ENCODE results near the gene ARRB1. TPM values are rescaled to one million over a fixed set of nuclear protein-coding genes. Genes with fewer than 3 reads are reported as not detected.
"Not testable (repeated sequence)": the region's sequence is repeated elsewhere in the genome, so short reads cannot be mapped to it uniquely, and the experiment has no call there.

Gene ARRB1
- total and polyA plus RNA-seq, 3 experiments from 2014 or later: 5.5 to 10.6 (median 9.9) TPM

GRCh38 chr11:75306529-75306928 is 44.9 kb downstream of the ARRB1 start:
- no peak for DNase-seq
- Histone ChIP-seq H3K9me3 (ENCODE audit: low read length) (no peaks in the 10 kb centered on the region), H3K27me3 (ENCODE audit: insufficient read depth, low read length, poor library complexity, severe bottlenecking) (no peaks in the 10 kb centered on the region), H3K36me3 (ENCODE audit: insufficient read depth, low read length) (no peaks in the 10 kb centered on the region), H3K4me3 (ENCODE audit: low read length) (no peak overlapping the region), H3K4me1 (ENCODE audit: insufficient read depth, low read length) (no peaks in the 10 kb centered on the region), H3K27ac (ENCODE audit: low read depth, low read length) (no peak overlapping the region)
- Mint-ChIP-seq H3K27me3 (no peaks in the 10 kb centered on the region), H3K4me1 (peaks cover 0 to 5% (median 0%) of the 10 kb centered on the region in 3 donors), H3K27ac (peak overlapping the region in 1 of 8 donors; percentile 83), H3K36me3 (peaks cover 0 to 5% (median 0%) of the 10 kb centered on the region in 3 donors), H3K9me3 (no peaks in the 10 kb centered on the region), H3K4me3 (no peak overlapping the region)
- POLR2A ChIA-PET: no interaction called here
- CTCF ChIA-PET: no interaction called here

DNA sequence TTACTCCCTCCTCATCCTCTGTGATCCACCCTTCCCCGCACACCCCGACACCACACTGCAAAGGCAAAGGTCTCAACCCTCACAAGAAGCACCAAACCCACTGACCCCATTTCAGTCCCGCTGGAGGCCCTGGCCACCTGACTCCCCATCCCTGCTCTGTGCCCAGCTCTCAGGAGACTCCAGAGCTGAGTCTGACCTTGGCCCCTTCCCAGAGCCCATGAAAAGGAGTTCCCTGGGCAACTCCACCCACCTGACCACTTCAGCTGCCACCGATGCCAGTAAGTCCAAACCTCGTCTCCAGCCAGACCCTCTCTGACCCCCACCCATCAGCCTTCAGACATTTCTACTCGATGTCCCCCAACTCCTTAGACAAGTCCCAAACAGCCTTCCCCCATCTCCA is 45.5 kb downstream of the ARRB1 start:
- Mint-ChIP-seq H3K4me1 (peaks cover 0 to 5% (median 0%) of the 10 kb centered on the region in 3 donors), H3K36me3 (peaks cover 0 to 5% (median 0%) of the 10 kb centered on the region in 3 donors)

DNA sequence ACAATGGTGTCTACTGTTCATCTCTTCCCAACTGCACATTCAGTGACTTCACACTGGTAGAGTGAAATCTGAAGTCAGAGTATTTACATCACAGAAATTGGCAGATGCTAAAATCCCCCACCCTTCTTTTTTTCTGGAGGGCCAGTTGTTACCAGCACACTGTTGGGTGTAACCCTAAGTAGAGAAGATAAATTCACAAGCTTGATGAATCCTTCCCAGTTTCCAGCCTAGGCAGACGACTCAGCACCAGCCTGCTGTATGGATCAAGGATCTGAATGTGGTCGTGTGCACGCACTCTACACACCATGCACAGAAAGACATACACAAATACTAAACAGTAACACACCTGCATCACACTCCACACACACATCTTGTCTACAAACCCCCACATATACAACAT is 46.0 kb downstream of the ARRB1 start:
- Mint-ChIP-seq H3K27me3 (no peaks in the 10 kb centered on the region), H3K4me1 (peaks cover 0 to 5% (median 0%) of the 10 kb centered on the region in 3 donors), H3K9me3 (no peaks in the 10 kb centered on the region), H3K36me3 (peaks cover 0 to 5% (median 0%) of the 10 kb centered on the region in 3 donors), H3K27ac (peak overlapping the region in 6 of 8 donors; percentile 17 to 60 (median 41)), H3K4me3 (no peak overlapping the region)
- H3K4me1 ChIP-seq (ENCODE audit: insufficient read depth, low read length): no peaks in the 10 kb centered on the region
- no peak for DNase-seq
- no peak overlapping the region for H3K27ac ChIP-seq (ENCODE audit: low read depth, low read length)
- H3K4me3 ChIP-seq (ENCODE audit: low read length): no peak overlapping the region
- no peaks in the 10 kb centered on the region for H3K27me3 ChIP-seq (ENCODE audit: insufficient read depth, low read length, poor library complexity, severe bottlenecking)
- no peaks in the 10 kb centered on the region for H3K9me3 ChIP-seq (ENCODE audit: low read length)
- POLR2A ChIA-PET: no interaction called here
- CTCF ChIA-PET: interaction anchor here (1.2 kb wide), 1 partner anchor 34 kb away, joined by 4 read pairs; no protein-coding TSS in a partner anchor
- no peaks in the 10 kb centered on the region for H3K36me3 ChIP-seq (ENCODE audit: insufficient read depth, low read length)

More for the DNA sequence above, 45.5 kb downstream of the ARRB1 start:
- POLR2A ChIA-PET: no interaction called here
- no peaks in the 10 kb centered on the region for H3K27me3 Mint-ChIP-seq
- no peaks in the 10 kb centered on the region for H3K4me1 ChIP-seq (ENCODE audit: insufficient read depth, low read length)
- H3K9me3 ChIP-seq (ENCODE audit: low read length): no peaks in the 10 kb centered on the region
- no peak overlapping the region for H3K4me3 Mint-ChIP-seq
- H3K27ac Mint-ChIP-seq: peak overlapping the region in 4 of 8 donors; percentile 12 to 60 (median 36)
- CTCF ChIA-PET: interaction anchor here (1.2 kb wide), 1 partner anchor 35 kb away, joined by 4 read pairs; no protein-coding TSS in a partner anchor
- H3K27ac ChIP-seq (ENCODE audit: low read depth, low read length): no peak overlapping the region
- no peaks in the 10 kb centered on the region for H3K36me3 ChIP-seq (ENCODE audit: insufficient read depth, low read length)
- H3K4me3 ChIP-seq (ENCODE audit: low read length): no peak overlapping the region
- H3K27me3 ChIP-seq (ENCODE audit: insufficient read depth, low read length, poor library complexity, severe bottlenecking): no peaks in the 10 kb centered on the region
- DNase-seq: no peak
- no peaks in the 10 kb centered on the region for H3K9me3 Mint-ChIP-seq

DNA sequence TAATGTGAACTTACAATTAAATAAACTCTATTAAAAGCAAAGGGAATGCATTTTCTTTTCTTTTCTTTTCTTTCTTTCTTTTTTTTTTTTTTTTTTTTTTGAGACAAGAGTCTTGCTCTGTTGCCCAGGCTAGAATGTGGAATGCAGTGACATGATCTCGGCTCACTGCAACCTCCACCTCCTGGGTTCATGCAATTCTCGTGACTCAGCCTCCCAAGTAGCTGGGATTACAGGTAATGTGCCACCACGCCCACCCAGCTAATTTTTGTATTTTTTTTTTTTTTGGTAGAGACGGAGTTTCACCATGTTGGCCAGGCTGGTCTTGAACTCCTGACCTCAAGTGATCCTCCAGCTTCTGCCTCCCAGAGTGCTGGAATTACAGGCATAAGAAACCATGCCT is 46.5 kb downstream of the ARRB1 start:
- H3K27ac ChIP-seq (ENCODE audit: low read depth, low read length); H3K27me3 Mint-ChIP-seq; POLR2A ChIA-PET; H3K4me1 Mint-ChIP-seq; DNase-seq; H3K9me3 Mint-ChIP-seq; H3K4me1 ChIP-seq (ENCODE audit: insufficient read depth, low read length); H3K4me3 ChIP-seq (ENCODE audit: low read length); H3K4me3 Mint-ChIP-seq; H3K9me3 ChIP-seq (ENCODE audit: low read length); H3K36me3 ChIP-seq (ENCODE audit: insufficient read depth, low read length); H3K36me3 Mint-ChIP-seq; H3K27me3 ChIP-seq (ENCODE audit: insufficient read depth, low read length, poor library complexity, severe bottlenecking): not testable (repeated sequence)
- CTCF ChIA-PET: interaction anchor here (1.2 kb wide), 1 partner anchor 34 kb away, joined by 4 read pairs; no protein-coding TSS in a partner anchor
- peak overlapping the region in 1 of 8 donors; percentile 44 for H3K27ac Mint-ChIP-seq

GRCh38 chr11:75303544-75304224 is 47.8 kb downstream of the ARRB1 start:
- H3K27ac ChIP-seq (ENCODE audit: low read depth, low read length): no peak overlapping the region
- Mint-ChIP-seq H3K27me3 (no peaks in the 10 kb centered on the region), H3K9me3 (no peaks in the 10 kb centered on the region), H3K4me3 (no peak overlapping the region), H3K4me1 (peaks cover 0 to 7% (median 0%) of the 10 kb centered on the region in 3 donors), H3K27ac (peak overlapping the region in 4 of 8 donors; percentile 33 to 84 (median 52)), H3K36me3 (peaks cover 0 to 1% (median 1%) of the 10 kb centered on the region in 3 donors)
- no peak for DNase-seq
- H3K27me3 ChIP-seq (ENCODE audit: insufficient read depth, low read length, poor library complexity, severe bottlenecking): no peaks in the 10 kb centered on the region
- no peak overlapping the region for H3K4me3 ChIP-seq (ENCODE audit: low read length)
- ChIA-PET CTCF (no interaction called here), POLR2A (no interaction called here)
- no peaks in the 10 kb centered on the region for H3K36me3 ChIP-seq (ENCODE audit: insufficient read depth, low read length)
- no peaks in the 10 kb centered on the region for H3K9me3 ChIP-seq (ENCODE audit: low read length)
- no peaks in the 10 kb centered on the region for H3K4me1 ChIP-seq (ENCODE audit: insufficient read depth, low read length)

GRCh38 chr11:75302371-75302770 is 49.1 kb downstream of the ARRB1 start:
- Histone ChIP-seq H3K27me3 (ENCODE audit: insufficient read depth, low read length, poor library complexity, severe bottlenecking) (no peaks in the 10 kb centered on the region), H3K4me1 (ENCODE audit: insufficient read depth, low read length) (no peaks in the 10 kb centered on the region), H3K4me3 (ENCODE audit: low read length) (no peak overlapping the region), H3K9me3 (ENCODE audit: low read length) (no peaks in the 10 kb centered on the region), H3K36me3 (ENCODE audit: insufficient read depth, low read length) (no peaks in the 10 kb centered on the region), H3K27ac (ENCODE audit: low read depth, low read length) (no peak overlapping the region)
- Mint-ChIP-seq H3K27ac (peak overlapping the region in 4 of 8 donors; percentile 35 to 76 (median 61)), H3K4me3 (no peak overlapping the region), H3K9me3 (no peaks in the 10 kb centered on the region), H3K4me1 (peaks cover 0 to 7% (median 0%) of the 10 kb centered on the region in 3 donors), H3K27me3 (no peaks in the 10 kb centered on the region), H3K36me3 (peaks cover 0 to 1% (median 1%) of the 10 kb centered on the region in 3 donors)
- ChIA-PET POLR2A (no interaction called here), CTCF (interaction anchor here (0.9 kb wide), 1 partner anchor 280 kb away, joined by 3 read pairs; no protein-coding TSS in a partner anchor)
- no peak for DNase-seq

DNA sequence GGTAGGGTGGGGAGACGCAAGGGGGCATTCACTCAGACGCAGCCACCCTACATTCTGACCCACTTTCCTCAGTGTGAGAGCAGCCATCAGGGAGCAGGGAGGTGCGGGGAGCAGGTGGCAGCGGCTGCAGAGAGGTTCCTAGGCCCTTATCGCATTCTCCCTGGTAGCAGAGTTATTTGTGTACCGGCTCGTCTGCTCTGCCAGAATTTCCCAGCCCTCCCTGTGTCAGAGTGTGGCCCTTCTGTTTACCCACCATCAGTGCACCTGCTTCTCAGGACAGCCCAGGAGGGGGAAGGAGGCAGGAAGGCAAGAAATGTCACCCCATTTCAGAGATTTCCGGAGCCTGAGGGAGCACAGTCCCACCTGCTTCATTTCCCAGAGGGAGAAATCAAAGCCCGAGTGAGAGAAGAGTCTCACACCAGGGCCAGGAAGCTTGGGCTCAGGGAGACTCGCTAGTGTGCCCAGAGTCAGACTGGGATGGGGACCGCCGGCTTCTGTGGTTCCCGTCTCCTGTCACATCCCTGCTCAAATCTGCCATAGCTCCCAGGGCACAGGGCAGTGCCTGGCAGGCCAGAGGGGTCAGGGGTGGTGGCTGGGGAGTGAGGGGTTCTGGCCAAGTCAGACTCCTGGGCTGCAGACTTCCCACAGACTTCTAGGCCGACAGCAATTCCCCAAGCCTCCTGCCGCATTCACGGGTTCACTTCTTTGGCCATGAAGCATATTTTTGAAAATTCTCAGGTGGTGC is 49.7 kb downstream of the ARRB1 start:
- ChIA-PET CTCF (interaction anchor here (0.9 kb wide), 1 partner anchor 279 kb away, joined by 3 read pairs; no protein-coding TSS in a partner anchor), POLR2A (no interaction called here)
- H3K27me3 Mint-ChIP-seq: no peaks in the 10 kb centered on the region
- Histone ChIP-seq H3K27ac (ENCODE audit: low read depth, low read length) (no peak overlapping the region), H3K27me3 (ENCODE audit: insufficient read depth, low read length, poor library complexity, severe bottlenecking) (no peaks in the 10 kb centered on the region), H3K4me1 (ENCODE audit: insufficient read depth, low read length) (no peaks in the 10 kb centered on the region), H3K4me3 (ENCODE audit: low read length) (no peak overlapping the region), H3K36me3 (ENCODE audit: insufficient read depth, low read length) (no peaks in the 10 kb centered on the region), H3K9me3 (ENCODE audit: low read length) (no peaks in the 10 kb centered on the region)
- peaks cover 0 to 10% (median 0%) of the 10 kb centered on the region in 3 donors for H3K4me1 Mint-ChIP-seq
- H3K27ac Mint-ChIP-seq: peak overlapping the region in 4 of 8 donors; percentile 35 to 76 (median 61)
- H3K4me3 Mint-ChIP-seq: peak overlapping the region in 1 of 7 donors; percentile 66
- peaks cover 0 to 1% (median 0%) of the 10 kb centered on the region in 3 donors for H3K36me3 Mint-ChIP-seq
- DNase-seq: no peak
- H3K9me3 Mint-ChIP-seq: no peaks in the 10 kb centered on the region

GRCh38 chr11:75301131-75301530 is 50.3 kb downstream of the ARRB1 start:
- Histone ChIP-seq H3K4me1 (ENCODE audit: insufficient read depth, low read length) (no peaks in the 10 kb centered on the region), H3K4me3 (ENCODE audit: low read length) (no peak overlapping the region), H3K9me3 (ENCODE audit: low read length) (no peaks in the 10 kb centered on the region), H3K27me3 (ENCODE audit: insufficient read depth, low read length, poor library complexity, severe bottlenecking) (no peaks in the 10 kb centered on the region), H3K27ac (ENCODE audit: low read depth, low read length) (no peak overlapping the region), H3K36me3 (ENCODE audit: insufficient read depth, low read length) (no peaks in the 10 kb centered on the region)
- H3K27ac Mint-ChIP-seq: peak overlapping the region in 3 of 8 donors; percentile 17 to 61 (median 23)
- no peak overlapping the region for H3K4me3 Mint-ChIP-seq
- peaks cover 2 to 3% (median 3%) of the 10 kb centered on the region in 3 donors for H3K36me3 Mint-ChIP-seq
- ChIA-PET CTCF (no interaction called here), POLR2A (no interaction called here)
- DNase-seq: no peak
- peaks cover 0 to 8% (median 0%) of the 10 kb centered on the region in 3 donors for H3K4me1 Mint-ChIP-seq
- no peaks in the 10 kb centered on the region for H3K27me3 Mint-ChIP-seq
- no peaks in the 10 kb centered on the region for H3K9me3 Mint-ChIP-seq
